NOMO-1 (cell line): ENCODE measurements around the gene IL10.
"Not testable (repeated sequence)": the region's sequence is repeated elsewhere in the genome, so short reads cannot be mapped to it uniquely, and the experiment has no call there.

ENCODE experiments used
- DNase-seq, 2 experiments: peaks; one replicate each; lab custom pipeline; 2025; ENCODE audit not compliant: unreplicated experiment in 2 of 2; lab: John Stamatoyannopoulos, UW

IL10 gene

GRCh38 chr1:206768472-206769303 lies 3.6 kb downstream of the IL10 start:
- DNase-seq = no peak

- DNase-seq = peak; percentile 39 to 61
These were observed 5.9 kb downstream of the IL10 start for GRCh38 chr1:206766251-206766856.

- not testable (repeated sequence) for DNase-seq
These were observed 6.5 kb downstream of the IL10 start for GRCh38 chr1:206765771-206766170.

GRCh38 chr1:206762741-206763364 lies 9.4 kb downstream of the IL10 start:
- not testable (repeated sequence) for DNase-seq

GRCh38 chr1:206761159-206761768 lies 11.0 kb downstream of the IL10 start:
- no peak for DNase-seq

- DNase-seq = no peak
These were observed 11.7 kb downstream of the IL10 start for GRCh38 chr1:206760590-206760989.

GRCh38 chr1:206757524-206758266 lies 14.6 kb downstream of the IL10 start:
- peak in 1 of 2 experiments; percentile 71 for DNase-seq

GRCh38 chr1:206754011-206754410 lies 18.3 kb downstream of the IL10 start:
- no peak for DNase-seq

GRCh38 chr1:206753141-206753540 lies 19.2 kb downstream of the IL10 start:
- DNase-seq = peak; percentile 47 to 82

GRCh38 chr1:206752481-206752880 lies 19.8 kb downstream of the IL10 start:
- DNase-seq = no peak

- no peak for DNase-seq
These were observed 20.4 kb downstream of the IL10 start for GRCh38 chr1:206751891-206752290.

- peak; percentile 65 to 68 for DNase-seq
These were observed 23.8 kb downstream of the IL10 start for GRCh38 chr1:206748348-206749030.

GRCh38 chr1:206745301-206745700 lies 27.0 kb downstream of the IL10 start:
- no peak for DNase-seq

GRCh38 chr1:206744683-206745082 lies 27.6 kb downstream of the IL10 start:
- no peak for DNase-seq

- DNase-seq = no peak
These were observed 29.4 kb downstream of the IL10 start for GRCh38 chr1:206742719-206743383.

- DNase-seq = no peak
These were observed 31.1 kb downstream of the IL10 start for GRCh38 chr1:206741142-206741701.

- peak; percentile 48 to 69 for DNase-seq
These were observed 32.8 kb downstream of the IL10 start for GRCh38 chr1:206739411-206740076.
